Skeletal muscle tissue (tissue), 4 donors: Measurements from ENCODE around the gene TIMM22. TPM values are rescaled to one million over a fixed set of nuclear protein-coding genes. Genes with fewer than 3 reads are reported as not detected.
"Not testable (repeated sequence)": the region's sequence is repeated elsewhere in the genome, so short reads cannot be mapped to it uniquely, and the experiment has no call there.

Experiments used
- H3K27ac ChIP-seq: one replicate; pipeline ENCODE4 v1.7.0; 2013; ENCODE audit warnings: mild to moderate bottlenecking, low read depth, low read length, inconsistent platforms
- H3K27me3 ChIP-seq, 3 donors: one replicate each; pipeline ENCODE4 v1.7.0; 2013; ENCODE audit warnings: low read length in 3 of 3; ENCODE audit not compliant: control insufficient read depth in 3 of 3, insufficient read depth in 3 of 3
- H3K36me3 ChIP-seq, 3 donors: one replicate each; pipeline ENCODE4 v1.7.0; 2013; ENCODE audit warnings: low read length in 3 of 3; ENCODE audit not compliant: control insufficient read depth in 3 of 3, insufficient read depth in 3 of 3
- H3K4me1 ChIP-seq, 3 donors: one replicate each; pipeline ENCODE4 v1.7.0; 2013; ENCODE audit warnings: low read length in 3 of 3, mild to moderate bottlenecking in 3 of 3; ENCODE audit not compliant: control insufficient read depth in 3 of 3, insufficient read depth in 3 of 3
- H3K4me3 ChIP-seq, 3 donors: one replicate each; pipeline ENCODE4 v1.7.0; 2013; ENCODE audit warnings: low read length in 3 of 3
- H3K9ac ChIP-seq, 3 donors: one replicate each; pipeline ENCODE4 v1.7.0; 2013; ENCODE audit warnings: low read length in 3 of 3, mild to moderate bottlenecking in 3 of 3, moderate library complexity in 2 of 3, low read depth in 1 of 3
- H3K9me3 ChIP-seq, 3 donors: one replicate each; pipeline ENCODE4 v1.7.0; 2013; ENCODE audit warnings: low read length in 3 of 3; ENCODE audit not compliant: control insufficient read depth in 3 of 3
- total RNA-seq: library from RNA; depleted of rRNA; stranded (reverse); fragments of >200 nt; gene quantifications from one replicate; pipeline ENCODE4 v1.2.3, GENCODE V29; 2014
- donor health status: Osteomylitis.

The TIMM22 gene
- total RNA-seq, 1 donor from 2014 or later = 15.1 TPM

- Histone ChIP-seq H3K9me3 (no peaks in the 10 kb centered on the region), H3K4me1 (peaks cover 14 to 31% (median 24%) of the 10 kb centered on the region in 3 donors), H3K4me3 (no peak overlapping the region), H3K27ac (no peak overlapping the region), H3K27me3 (peaks cover 0 to 2% (median 0%) of the 10 kb centered on the region in 3 donors), H3K9ac (no peak overlapping the region), H3K36me3 (peaks cover 3 to 5% (median 3%) of the 10 kb centered on the region in 3 donors)
Measured at GRCh38 chr17:1041746-1042145, 44.8 kb downstream of the TIMM22 start.

GRCh38 chr17:1042486-1042885, 45.6 kb downstream of the TIMM22 start:
- H3K27me3 ChIP-seq = peaks cover 0 to 2% (median 0%) of the 10 kb centered on the region in 3 donors
- H3K4me1 ChIP-seq = peaks cover 14 to 38% (median 25%) of the 10 kb centered on the region in 3 donors
- H3K4me3 ChIP-seq = no peak overlapping the region
- H3K9ac ChIP-seq = no peak overlapping the region
- H3K9me3 ChIP-seq = no peaks in the 10 kb centered on the region
- no peak overlapping the region for H3K27ac ChIP-seq
- peaks cover 3 to 5% (median 3%) of the 10 kb centered on the region in 3 donors for H3K36me3 ChIP-seq

DNA sequence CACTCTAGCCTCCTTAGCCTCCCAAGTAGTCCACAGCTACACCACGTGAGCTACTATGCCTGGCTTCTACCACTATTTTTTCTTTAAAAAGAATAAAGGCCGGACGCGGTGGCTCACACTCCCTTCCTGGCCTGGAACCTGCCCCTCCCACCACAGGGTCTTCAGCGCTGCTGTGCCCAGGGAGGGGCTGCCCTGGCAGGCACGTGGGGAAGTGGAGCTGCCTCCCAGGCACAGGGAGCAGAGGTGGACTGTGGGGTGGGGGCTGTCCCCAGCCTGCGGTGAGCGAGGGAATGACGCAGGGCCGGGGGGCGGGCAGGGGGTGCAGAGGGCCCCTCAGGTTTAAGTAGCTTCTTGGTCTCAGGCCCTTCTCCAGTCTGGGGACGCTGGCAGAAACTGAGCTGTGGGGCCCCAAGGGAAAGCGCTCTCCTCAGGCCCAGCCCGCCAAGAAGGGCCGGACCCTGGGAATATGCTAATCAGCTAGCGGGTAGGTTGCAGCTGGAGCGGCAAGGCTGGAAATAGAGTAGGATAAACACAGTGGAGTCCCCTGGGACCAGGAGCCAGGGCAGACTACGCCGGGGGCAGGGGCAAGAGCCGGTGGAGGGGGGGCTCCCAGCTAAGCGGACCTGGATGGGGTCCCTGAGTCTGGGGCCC, 46.8 kb downstream of the TIMM22 start:
- Histone ChIP-seq H3K4me3 (peak overlapping the region in 1 of 3 donors; percentile 35), H3K4me1 (peaks cover 14 to 41% (median 25%) of the 10 kb centered on the region in 3 donors)

GRCh38 chr17:1044387-1045009, 47.6 kb downstream of the TIMM22 start:
- H3K27me3 ChIP-seq, H3K36me3 ChIP-seq, H3K9ac ChIP-seq, H3K9me3 ChIP-seq, H3K4me3 ChIP-seq: not testable (repeated sequence)
- H3K27ac ChIP-seq = peak overlapping the region; percentile 58
- peaks cover 14 to 33% (median 17%) of the 10 kb centered on the region in 3 donors for H3K4me1 ChIP-seq

More for the DNA sequence above, 46.8 kb downstream of the TIMM22 start:
- peaks cover 0 to 2% (median 0%) of the 10 kb centered on the region in 3 donors for H3K27me3 ChIP-seq
- H3K9ac ChIP-seq = peak overlapping the region in 1 of 3 donors; percentile 40
- peak overlapping the region; percentile 58 for H3K27ac ChIP-seq
- no peaks in the 10 kb centered on the region for H3K9me3 ChIP-seq
- peaks cover 6 to 8% (median 7%) of the 10 kb centered on the region in 3 donors for H3K36me3 ChIP-seq

DNA sequence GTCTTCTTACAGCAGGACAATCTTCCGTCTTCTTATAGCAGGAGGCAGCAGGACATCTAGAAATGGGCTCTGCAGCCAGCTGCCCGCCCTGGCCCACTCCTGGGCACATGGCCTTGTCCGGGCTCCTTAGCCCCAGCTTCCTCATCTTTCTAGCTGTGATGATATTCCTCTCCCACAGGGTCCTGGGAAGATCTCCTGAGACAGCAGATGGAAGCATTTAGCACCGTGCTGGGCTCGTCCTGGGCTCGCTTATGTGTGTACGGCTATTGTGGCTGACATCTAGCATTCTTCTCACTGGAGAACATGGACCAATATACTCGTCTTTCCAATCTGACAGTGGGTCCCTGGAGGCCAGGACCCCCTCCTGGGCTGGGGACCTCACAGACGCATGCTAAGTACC, 48.5 kb downstream of the TIMM22 start:
- H3K4me1 ChIP-seq = peaks cover 7 to 24% (median 8%) of the 10 kb centered on the region in 3 donors
- H3K4me3 ChIP-seq = no peak overlapping the region
- no peaks in the 10 kb centered on the region for H3K9me3 ChIP-seq
- H3K36me3 ChIP-seq = peaks cover 11 to 15% (median 12%) of the 10 kb centered on the region in 3 donors
- no peaks in the 10 kb centered on the region for H3K27me3 ChIP-seq
- no peak overlapping the region for H3K9ac ChIP-seq
- H3K27ac ChIP-seq = no peak overlapping the region

DNA sequence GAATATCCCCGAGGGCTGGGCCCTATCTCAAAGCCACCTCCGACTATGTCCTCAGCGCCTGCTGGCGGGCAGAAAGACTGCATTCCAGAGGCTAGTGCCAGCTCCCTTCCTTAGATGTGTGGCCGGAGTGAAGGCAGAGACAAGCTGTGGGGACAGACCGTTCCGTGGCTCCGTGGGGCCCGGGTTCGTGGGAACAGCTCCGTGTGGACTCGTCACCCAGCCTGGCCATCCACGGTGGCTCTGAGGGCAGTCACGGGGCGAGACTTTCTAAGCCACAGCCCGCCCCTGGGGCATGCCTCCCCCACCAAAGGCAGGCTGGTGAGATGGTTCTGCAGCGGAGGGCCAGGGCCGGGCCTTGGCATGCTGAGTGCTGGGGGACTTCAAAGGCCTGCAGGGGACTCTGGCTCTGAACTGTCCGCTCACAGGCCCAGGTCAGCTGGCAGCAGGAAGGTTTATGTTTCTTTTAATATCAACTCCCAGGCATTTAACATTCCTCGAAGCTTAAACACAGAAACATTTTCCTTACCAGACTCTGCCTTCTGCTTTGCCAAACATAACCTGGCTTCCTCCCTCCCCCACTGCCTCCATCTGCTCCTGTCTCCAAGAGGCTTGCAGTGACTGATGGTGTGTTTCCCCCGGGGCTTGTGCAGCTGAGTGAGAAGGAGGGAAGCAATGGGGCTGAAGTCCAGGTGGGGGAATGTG, 50.4 kb downstream of the TIMM22 start:
- no peak overlapping the region for H3K27ac ChIP-seq
- peaks cover 4 to 17% (median 6%) of the 10 kb centered on the region in 3 donors for H3K4me1 ChIP-seq

DNA sequence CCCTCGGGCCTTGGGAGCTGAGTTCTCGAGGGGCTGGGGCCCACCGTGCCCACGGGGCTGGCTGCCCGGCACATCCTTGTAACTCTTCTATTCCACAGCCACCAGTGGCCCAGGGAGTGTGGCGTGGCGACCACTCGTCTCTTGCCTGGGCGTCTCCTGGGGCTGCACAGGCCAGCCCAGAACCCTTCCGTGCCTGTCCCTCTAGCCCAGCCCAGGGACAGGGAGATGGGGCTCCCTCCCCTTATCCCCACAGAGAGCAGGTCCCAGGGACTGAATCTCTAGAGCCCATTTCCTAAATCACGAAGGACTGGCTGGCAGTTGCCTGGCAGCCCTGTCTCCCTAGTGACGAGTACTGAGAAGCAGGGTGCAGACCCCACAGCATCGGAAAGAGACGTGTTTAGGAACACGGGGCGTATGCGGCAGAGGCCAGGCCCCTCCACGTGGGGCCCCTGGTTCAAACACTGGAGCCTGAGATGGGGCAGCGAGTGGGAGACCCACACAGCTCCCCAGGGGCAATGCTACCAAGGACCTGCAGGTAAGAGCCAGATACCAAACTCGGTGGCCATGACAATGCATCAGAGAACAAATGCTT, 51.0 kb downstream of the TIMM22 start:
- Histone ChIP-seq H3K27ac (no peak overlapping the region), H3K9ac (no peak overlapping the region), H3K4me3 (no peak overlapping the region), H3K4me1 (peaks cover under 1 to 17% (median 6%) of the 10 kb centered on the region in 3 donors), H3K9me3 (no peaks in the 10 kb centered on the region), H3K36me3 (peaks cover 6 to 15% (median 8%) of the 10 kb centered on the region in 3 donors), H3K27me3 (no peaks in the 10 kb centered on the region)

More for the DNA sequence above, 50.4 kb downstream of the TIMM22 start:
- Histone ChIP-seq H3K27me3 (no peaks in the 10 kb centered on the region), H3K4me3 (no peak overlapping the region), H3K9ac (no peak overlapping the region), H3K36me3 (peaks cover 8 to 15% (median 12%) of the 10 kb centered on the region in 3 donors), H3K9me3 (no peaks in the 10 kb centered on the region)

GRCh38 chr17:1048516-1049115, 51.7 kb downstream of the TIMM22 start:
- H3K4me3 ChIP-seq, H3K9me3 ChIP-seq, H3K9ac ChIP-seq, H3K27me3 ChIP-seq, H3K27ac ChIP-seq: not testable (repeated sequence)
- peaks cover 6 to 15% (median 8%) of the 10 kb centered on the region in 3 donors for H3K36me3 ChIP-seq
- peaks cover 0 to 17% (median 6%) of the 10 kb centered on the region in 3 donors for H3K4me1 ChIP-seq

- no peak overlapping the region for H3K4me3 ChIP-seq
- H3K27ac ChIP-seq = no peak overlapping the region
- peaks cover 8 to 21% (median 15%) of the 10 kb centered on the region in 3 donors for H3K36me3 ChIP-seq
- peaks cover 0 to 17% (median 6%) of the 10 kb centered on the region in 3 donors for H3K4me1 ChIP-seq
- H3K27me3 ChIP-seq = no peaks in the 10 kb centered on the region
- H3K9me3 ChIP-seq = no peaks in the 10 kb centered on the region
- no peak overlapping the region for H3K9ac ChIP-seq
Measured at GRCh38 chr17:1049446-1050225, 52.7 kb downstream of the TIMM22 start.
